Measurements from ENCODE around the gene DCXR.

DNA sequence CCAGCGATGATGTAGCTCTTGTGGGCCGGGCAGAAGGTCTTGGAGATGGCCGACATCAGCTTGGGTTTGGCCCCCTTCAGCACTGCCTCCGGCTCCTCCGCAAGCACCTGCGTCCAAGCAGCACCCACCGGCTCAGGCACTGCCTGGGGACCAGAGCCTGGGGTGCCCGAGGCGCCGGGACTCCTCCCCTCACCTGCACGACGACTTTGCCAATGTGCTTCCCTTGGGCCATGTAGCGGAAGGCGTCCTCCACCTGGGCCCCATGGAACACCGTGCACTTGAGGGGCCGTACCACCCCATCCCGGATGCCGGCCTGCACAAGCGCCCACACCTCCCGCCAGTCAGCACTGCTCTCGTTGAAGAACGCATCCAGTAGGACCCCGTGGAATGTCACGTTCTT is 45.5 kb upstream of the DCXR start:
- TF ChIP-seq GATA2 (IDR thresholded peaks at IDR 0.05; ENCODE audit: low read depth, low read length), result no peak
- no peak for TF ChIP-seq GATA3 (IDR thresholded peaks at IDR 0.05; ENCODE audit: low read depth, low read length)
